Activated naive CD4-positive, alpha-beta T cell (primary cell): ENCODE results near the gene ZC3H11A.
"Not testable (repeated sequence)": the region's sequence is repeated elsewhere in the genome, so short reads cannot be mapped to it uniquely, and the experiment has no call there.

Source experiments
- DNase-seq, 4 experiments: peaks; one replicate each; lab custom pipeline; 2025; lab: John Stamatoyannopoulos, UW

The ZC3H11A gene

DNA sequence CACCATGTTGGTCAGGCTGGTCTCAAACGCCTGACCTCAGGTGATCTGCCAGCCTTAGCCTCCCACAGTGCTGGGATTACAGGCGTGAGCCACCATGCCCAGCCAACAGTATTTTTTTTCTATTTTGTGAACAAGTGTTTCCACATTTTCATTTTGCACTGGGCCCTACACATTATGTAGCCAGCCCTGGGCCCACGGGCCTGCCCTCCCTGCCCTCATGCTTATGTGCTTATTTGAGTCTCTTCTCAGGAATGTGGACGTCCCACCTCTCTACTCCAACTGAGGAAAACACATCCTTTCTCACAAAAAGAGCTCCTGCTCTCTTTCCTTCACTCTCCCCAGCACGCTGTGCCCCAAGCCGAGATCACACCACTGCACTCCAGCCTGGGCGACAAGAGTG is 13.5 kb upstream of the ZC3H11A start:
- DNase-seq = no peak

DNA sequence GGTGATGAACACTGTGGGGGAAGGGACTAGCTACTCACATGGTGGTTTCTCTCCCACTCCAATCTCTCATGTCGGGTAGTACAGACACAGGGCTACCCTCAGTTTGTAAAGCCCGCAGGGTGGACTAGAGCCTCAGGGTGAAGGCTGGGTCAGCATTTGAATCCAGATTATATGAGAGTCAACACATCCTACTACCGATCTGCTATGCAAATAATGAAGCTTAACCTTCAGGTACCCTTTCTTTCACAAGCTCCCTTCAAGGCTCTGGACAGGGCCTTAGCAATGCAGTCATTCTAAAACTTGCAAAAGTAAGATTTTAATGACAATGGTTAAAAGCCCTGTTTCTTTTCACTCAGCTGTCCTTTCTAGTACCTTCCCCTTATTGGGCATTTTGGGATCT is 5.5 kb upstream of the ZC3H11A start:
- DNase-seq = no peak

DNA sequence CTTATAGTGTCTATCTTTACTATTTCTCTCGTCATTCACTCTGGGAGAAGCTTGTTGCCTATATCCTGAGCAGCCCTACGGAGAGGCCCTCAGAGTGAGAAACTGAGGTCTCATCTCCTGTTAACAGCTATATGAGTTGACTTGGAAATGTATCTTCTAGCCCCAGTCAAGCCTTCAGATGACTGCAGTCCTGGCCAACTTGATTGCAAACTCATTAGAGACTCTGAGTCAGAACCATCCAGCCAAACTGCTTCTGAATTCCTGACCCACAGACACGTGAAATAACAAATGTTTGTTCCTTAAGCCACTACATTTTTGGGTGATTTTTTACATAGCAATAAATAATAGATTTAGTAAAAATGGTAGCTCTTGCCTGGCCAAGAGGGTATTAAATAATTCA is 3.9 kb upstream of the ZC3H11A start:
- no peak for DNase-seq

DNA sequence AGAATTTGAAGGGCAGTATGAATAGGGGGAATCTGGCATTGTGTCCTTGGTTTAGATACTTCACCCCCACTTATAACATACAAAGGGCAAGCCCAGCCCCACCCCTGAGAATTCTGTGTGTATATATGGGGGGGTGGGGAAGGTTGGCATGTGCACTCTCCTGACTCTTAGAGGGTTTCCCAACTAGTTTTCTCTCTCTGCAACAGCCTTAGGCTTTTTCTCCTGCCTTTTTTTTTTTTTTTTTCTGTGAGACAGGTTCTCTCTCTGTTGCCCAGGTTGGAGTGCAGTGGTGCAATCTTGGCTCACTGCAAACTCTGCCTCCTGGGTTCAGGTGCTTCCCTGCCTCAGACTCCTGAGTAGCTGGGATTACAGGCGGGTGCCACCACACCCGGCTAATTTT is 2.9 kb upstream of the ZC3H11A start:
- no peak for DNase-seq

DNA sequence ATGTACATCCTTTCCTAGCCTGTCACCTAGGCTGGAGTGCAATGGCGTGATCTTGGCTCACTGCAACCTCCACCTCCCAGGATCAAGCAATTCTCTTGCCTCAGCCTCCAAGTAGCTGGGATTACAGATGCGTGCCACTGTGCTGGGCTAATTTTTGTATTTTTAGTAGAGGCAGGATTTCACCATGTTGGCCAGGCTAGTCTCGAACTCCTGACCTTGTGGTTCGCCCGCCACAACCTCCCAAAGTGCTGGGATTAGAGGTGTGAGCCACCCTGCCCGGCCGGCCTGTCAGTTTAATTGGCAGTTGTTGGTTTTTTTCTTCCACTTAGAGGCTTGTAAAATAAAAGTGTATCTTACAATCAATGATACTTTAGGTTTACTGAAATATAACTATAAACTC is 1.9 kb upstream of the ZC3H11A start:
- DNase-seq = not testable (repeated sequence)

DNA sequence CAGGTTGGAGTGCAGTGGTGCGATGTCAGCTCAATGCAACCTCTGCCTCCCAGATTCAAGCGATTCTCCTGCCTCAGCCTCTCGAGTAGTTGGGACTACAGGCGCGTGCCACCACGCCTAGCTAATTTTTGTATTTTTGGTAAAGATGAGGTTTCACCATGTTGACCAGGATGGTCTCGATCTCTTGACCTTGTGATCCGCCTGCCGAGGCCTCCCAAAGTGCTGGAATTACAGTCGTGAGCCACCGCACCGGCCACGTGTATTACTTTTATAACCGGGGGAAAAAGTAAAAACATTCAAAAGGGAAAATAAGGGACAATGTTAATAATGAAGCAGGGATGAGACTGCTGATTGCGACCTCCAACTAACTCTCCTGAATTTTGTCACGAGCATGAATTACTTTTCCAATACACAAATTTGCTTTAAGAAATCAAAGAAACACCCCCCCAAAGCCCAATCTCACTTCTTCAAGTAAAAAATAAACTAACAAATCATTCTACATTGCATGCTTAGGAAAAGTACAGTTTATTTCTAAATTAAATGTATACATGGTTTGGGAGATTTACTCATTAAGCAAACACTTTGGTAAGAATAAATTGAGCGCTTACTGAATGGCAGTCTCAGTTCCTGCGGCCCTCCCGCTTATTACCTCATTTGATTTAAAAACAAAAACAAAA is 521 bp upstream of the ZC3H11A start:
- no peak for DNase-seq

DNA sequence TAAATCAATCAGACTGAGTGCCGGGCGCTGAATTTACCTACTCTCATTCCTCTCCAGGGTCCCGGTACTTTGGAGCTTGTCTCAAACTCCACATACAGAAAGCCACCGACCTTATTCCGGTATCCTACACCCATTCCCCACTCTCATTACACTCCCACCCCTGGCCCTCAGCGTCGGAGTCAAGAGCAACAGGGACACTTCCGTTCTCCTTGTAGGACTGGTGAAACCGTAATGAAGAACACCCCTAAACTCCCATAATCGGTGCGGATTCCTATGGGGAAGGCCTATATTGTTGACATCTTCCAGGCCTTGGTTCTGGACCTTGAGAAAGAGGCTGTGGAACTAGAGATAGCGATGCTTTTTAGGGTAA is 798 bp downstream of the ZC3H11A start:
- DNase-seq = no peak

DNA sequence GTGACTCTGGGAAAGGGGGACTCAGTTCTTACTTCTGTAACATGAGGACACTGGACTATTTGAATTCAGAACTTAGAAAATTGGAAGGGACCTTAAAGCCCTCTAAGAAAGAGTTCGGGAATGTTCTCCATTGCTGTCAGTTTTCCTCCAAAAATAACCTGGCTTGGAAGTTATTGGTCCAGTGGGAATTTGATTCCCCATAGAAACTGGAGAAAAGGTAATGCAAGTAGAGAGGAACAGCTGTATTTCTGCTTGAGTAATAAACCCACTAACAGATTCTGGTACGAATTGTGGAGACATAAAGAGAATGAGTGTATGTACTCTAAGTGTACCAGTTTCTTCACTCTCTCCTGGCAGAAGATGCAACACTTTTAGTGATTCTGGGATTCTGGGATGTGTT is 1.8 kb downstream of the ZC3H11A start:
- no peak for DNase-seq

DNA sequence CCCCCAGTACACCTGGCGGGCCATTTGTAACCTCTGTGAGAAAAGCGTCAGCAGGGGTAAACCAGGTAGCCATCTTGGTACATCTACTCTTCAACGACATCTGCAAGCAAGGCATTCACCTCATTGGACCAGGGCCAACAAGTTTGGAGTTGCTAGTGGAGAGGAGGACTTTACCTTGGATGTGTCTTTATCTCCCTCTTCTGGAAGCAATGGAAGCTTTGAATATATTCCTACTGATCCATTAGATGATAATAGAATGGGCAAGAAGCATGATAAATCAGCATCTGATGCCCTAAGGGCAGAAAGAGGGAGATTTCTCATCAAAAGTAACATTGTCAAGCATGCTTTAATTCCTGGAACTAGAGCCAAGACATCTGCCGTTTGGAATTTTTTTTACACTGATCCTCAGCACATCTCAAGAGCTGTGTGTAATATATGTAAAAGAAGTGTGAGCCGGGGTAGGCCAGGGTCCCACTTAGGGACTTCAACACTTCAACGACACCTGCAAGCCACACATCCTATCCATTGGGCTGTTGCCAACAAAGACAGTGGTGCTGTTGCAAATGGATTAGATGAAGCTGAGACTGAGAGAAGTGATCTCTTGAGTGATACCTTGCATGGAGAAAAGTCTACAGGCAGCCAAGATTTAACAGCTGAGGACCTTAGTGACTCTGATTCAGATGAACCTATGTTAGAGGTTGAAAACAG is 2.7 kb downstream of the ZC3H11A start:
- no peak for DNase-seq

DNA sequence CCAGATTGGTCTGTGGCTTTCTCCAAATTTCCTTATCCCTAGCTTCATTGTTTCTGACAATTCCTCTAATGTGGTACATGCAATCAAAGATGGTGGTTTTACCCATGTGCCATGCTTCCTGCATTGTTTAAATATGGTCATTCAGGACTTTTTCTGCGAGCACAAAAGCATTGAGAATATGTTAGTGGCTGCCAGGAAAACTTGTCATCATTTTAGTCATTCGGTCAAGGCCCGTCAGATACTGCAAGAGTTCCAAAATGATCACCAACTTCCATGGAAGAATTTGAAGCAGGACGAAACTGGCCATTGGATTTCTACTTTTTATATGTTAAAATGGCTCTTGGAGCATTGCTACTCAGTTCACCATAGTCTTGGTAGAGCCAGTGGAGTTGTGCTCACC is 3.7 kb downstream of the ZC3H11A start:
- DNase-seq = no peak

DNA sequence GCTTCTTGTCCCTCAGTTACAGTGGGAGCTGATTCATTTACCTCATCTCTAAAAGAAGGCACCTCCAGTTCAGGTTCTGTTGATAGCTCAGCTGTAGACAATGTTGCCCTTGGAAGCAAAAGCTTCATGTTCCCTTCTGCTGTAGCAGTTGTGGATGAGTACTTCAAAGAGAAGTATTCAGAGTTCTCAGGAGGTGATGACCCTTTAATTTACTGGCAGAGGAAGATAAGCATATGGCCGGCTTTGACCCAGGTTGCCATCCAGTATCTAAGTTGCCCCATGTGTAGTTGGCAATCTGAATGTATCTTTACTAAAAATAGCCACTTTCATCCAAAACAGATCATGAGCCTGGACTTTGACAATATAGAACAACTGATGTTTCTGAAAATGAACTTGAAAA is 4.5 kb downstream of the ZC3H11A start:
- no peak for DNase-seq

DNA sequence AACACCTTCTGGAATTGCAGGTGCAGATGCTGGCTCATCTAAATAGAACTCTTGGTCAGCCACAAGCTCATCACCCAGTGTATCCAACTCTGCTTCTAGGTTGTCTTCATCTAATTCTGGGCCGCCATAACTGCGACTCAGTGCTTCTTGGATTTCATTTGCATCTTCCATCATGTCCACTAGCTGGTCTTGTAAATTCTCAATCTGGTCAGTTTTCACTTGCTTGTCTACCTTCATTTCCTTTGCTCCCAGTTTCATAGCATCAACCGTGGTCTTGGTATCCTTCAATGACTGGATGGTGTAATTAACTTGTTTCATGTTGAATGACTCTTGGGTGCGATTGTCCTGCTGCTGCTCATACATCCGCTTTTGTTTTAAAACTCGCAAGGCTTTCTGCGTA is 10.3 kb downstream of the ZC3H11A start:
- DNase-seq = no peak

DNA sequence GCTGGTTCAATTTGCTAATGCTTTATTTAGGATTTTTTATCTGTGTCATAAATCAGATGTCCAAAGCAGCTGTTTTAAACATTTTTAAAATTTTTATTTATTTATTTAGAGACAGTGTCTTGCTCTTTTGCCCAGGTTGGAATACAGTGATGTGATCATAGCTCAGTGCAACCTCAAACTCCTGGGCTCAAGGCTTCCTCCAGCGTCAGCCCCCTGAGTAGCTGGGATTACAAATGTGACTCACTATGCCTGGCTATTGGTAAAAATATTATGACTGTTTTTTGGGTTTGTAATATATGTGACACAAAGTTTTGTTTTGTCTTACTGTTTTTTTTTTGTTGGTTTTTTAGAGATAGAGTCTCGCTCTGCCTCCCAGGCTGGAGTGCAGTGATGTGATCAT is 11.8 kb downstream of the ZC3H11A start:
- DNase-seq = no peak

DNA sequence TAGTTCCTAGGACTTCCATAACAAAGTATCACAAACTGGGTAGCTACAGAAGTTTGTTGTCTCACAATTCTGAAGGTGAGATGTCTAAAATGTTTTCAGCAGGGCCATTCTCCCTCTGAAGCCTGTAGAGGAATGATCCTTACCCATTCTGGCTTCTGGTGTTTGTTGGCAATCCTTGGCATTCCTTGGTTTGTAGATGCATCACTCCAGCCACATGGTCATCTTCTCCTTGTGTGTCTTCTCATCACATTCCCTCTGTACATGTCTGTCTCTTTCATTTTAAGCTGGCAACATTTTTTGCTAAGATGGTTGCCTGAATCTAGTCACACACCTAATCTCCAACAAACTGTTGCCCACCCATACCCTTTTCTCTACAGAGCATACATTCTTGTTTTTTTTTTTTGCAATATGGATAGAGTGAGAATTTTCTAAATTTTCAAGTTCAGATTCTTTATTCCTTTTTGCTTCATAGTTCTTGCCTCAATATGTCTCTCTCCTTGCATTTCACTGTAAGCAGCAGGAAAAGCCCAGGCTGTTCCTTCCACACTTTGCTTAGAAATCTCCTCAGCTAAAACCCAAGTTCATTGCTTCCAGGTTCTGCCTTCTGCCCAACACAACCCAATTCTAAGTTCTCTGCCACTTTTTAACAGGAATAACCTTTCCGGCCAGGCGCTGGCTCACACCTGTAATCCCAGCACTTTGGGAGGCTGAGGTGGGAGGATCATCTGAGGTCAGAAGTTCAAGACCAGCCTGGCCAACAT is 18.3 kb downstream of the ZC3H11A start:
- DNase-seq = no peak

DNA sequence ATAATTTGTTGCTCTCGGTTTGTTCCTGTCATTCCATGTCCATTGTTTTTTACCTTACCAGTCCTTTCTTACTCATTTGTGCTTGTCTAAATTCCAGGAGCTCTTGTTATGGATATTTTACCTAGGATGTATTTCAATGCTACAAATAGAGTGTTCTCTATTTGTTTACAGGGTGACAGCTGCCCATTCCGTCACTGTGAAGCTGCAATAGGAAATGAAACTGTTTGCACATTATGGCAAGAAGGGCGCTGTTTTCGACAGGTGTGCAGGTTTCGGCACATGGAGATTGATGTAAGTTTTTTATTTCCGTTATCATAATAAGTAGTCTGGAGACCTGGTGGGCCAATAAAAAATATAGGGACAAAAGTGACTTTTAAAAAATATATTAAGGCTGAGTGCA is 23.0 kb downstream of the ZC3H11A start:
- no peak for DNase-seq

DNA sequence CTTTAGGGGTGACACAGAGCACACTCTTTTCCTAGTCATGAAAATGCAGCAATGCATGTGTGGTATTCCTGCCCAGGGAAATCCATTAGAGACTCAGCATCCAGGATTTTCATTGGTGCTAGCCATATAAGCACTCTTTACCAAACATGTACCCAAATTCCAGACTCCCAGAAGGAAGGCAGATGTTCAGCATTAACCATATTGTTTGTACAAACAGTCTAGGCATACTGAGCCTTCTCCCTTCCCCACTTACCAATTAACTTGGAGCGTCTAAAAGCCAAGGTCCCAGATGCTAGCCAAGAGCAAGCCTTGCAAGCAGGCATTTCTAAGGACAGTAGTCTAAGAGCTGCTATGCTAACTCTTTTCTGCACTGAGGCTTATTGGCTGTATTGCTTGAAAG is 27.9 kb downstream of the ZC3H11A start:
- DNase-seq = no peak

DNA sequence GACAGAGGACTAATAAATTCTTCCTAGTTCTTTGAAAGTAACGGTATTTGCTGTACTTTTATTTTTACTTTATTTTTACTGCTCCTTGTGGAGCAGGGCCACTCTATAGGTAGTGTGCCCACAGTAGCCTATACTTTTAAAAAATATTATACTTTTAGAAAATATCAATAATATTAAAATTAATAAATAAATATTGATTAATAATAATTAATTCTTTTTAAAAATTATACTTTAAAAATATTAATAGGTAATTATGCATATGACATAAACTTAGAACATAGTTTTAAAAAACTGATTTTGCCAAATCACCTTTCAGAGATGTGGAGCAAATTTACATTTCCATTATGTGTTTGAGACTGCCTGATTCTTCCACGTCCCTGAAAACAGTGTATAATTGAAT is 30.8 kb downstream of the ZC3H11A start:
- no peak for DNase-seq

DNA sequence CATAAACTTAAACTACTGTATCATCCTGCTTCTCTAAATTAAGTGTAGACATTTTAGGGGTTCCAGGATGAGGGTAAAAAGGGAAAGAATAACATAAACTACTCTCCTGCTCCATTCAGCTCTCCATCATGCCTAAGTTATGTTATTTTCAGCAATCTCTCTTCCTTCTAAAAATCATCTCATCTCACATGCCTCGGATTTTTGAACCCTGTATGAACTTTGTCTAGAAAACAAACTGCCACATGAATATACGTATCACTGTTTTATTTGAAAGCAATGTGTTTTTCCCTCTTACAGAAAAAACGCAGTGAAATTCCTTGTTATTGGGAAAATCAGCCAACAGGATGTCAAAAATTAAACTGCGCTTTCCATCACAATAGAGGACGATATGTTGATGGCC is 32.6 kb downstream of the ZC3H11A start:
- DNase-seq = no peak

DNA sequence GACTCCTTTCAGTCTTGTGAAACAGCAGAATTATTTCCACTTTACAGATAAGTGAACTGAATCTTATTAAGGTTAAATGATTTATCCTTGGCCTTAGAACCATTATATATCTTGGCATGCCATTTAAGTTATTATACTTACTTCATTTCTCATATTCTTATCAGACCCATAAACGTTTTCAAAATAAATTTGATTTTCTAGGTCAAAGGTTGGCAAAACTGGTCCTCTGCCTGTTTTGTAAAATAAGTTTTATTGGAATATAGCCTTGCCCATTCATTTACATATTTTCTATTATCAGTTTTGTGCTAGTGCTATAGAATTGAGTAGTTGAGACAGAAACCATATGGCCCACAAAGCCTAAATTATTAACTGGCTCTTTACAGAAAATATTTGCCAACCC is 33.1 kb downstream of the ZC3H11A start:
- no peak for DNase-seq

DNA sequence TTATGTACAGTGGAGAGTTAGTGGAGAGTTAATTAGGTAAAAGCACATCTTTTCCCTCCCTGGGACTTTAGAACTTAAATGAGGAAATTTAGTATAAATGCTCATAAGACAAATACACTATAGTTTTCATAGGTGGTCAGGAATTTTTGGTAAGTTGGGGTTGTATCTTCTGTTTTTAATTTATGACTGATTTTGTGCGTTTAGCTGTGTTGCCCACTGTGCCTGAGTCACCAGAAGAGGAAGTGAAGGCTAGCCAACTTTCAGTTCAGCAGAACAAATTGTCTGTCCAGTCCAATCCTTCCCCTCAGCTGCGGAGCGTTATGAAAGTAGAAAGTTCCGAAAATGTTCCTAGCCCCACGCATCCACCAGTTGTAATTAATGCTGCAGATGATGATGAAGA is 33.8 kb downstream of the ZC3H11A start:
- not testable (repeated sequence) for DNase-seq

DNA sequence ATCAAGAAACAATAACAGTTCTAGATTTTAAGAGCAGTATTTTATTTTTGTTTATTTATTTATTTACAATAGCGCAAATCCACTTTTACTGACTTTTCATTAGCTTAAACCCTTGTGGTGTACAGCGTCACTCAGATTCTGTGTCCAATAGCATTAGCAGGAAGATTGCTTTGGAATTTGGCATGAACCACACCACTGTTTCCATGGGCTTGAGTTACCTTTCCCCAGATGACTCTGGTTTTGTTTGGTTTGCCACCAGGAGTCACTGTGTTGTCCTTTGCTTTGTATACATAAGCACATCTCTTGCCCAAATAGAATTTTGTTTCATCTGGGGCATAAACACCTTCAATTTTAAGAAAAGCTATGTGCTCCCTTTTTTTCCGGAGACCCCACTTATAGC is 40.1 kb downstream of the ZC3H11A start:
- no peak for DNase-seq

DNA sequence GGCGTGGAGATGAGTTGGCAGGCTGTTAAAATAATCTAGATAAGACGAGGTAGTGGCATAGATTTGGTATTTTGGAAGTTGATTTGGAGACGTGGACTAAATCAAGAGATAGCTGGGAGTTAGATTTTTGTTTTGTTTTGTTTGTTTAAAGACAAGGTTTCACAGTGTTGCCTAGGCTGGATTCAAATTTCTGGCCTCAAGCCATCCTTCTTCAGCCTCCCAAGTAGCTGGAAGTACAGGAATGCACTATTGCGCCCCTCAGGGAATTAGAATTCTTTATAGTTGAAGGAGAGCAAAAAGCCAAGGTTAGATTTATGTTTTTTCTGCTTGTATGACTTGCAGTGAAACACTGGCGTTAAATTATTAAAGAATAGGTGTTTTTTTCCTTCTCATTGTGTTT is 43.7 kb downstream of the ZC3H11A start:
- no peak for DNase-seq

DNA sequence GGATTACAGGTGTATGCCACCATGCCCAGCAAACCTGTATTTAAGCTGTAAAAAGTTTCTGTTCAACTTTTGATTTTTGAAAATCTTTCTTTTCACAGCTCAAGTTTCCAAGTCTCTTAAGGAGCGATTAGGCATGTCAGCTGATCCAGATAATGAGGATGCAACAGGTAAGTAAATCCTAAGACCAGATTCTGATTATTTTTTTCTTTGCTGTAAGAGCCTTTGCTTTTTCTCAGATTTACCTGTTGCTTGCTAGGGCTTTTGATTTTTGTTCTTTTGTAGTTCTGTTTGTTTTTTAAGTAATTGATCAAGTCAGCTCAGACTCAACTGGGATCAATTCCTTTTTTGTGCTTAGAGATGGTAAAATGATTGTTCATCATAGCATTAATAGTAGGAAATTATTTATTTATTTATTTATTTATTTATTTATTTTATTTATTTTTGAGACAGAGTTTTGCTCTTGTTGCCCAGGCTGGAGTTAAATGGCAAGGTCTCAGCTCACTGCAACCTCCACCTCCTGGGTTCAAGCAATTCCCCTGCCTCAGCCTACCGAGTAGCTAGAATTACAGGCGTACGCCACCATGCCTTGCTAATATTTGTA is 44.9 kb downstream of the ZC3H11A start:
- no peak for DNase-seq
